ENCODE measurements around the gene EEF1G.
A peak's percentile ranks its signal among the peaks of the same experiment; 100 is the strongest.
"Not testable (repeated sequence)": the region's sequence is repeated elsewhere in the genome, so short reads cannot be mapped to it uniquely, and the experiment has no call there.

EEF1G gene

GRCh38 chr11:62566247-62566646 lies 7.4 kb downstream of the EEF1G start:
- H3K36me3 ChIP-seq, result peaks cover 63% of the 10 kb centered on the region
- no peaks in the 10 kb centered on the region for H3K9me3 ChIP-seq
- no peaks in the 10 kb centered on the region for H3K27me3 ChIP-seq
- H3K4me3 ChIP-seq (ENCODE audit: low read depth, low read length), result no peak overlapping the region
- no peak for DNase-seq
- no peaks in the 10 kb centered on the region for H3K4me1 ChIP-seq
- TF ChIP-seq, protein P1, sequence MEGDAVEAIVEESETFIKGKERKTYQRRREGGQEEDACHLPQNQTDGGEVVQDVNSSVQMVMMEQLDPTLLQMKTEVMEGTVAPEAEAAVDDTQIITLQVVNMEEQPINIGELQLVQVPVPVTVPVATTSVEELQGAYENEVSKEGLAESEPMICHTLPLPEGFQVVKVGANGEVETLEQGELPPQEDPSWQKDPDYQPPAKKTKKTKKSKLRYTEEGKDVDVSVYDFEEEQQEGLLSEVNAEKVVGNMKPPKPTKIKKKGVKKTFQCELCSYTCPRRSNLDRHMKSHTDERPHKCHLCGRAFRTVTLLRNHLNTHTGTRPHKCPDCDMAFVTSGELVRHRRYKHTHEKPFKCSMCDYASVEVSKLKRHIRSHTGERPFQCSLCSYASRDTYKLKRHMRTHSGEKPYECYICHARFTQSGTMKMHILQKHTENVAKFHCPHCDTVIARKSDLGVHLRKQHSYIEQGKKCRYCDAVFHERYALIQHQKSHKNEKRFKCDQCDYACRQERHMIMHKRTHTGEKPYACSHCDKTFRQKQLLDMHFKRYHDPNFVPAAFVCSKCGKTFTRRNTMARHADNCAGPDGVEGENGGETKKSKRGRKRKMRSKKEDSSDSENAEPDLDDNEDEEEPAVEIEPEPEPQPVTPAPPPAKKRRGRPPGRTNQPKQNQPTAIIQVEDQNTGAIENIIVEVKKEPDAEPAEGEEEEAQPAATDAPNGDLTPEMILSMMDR (IDR thresholded peaks at IDR 0.05; ENCODE audit: low read depth, low read length), result no peak

DNA sequence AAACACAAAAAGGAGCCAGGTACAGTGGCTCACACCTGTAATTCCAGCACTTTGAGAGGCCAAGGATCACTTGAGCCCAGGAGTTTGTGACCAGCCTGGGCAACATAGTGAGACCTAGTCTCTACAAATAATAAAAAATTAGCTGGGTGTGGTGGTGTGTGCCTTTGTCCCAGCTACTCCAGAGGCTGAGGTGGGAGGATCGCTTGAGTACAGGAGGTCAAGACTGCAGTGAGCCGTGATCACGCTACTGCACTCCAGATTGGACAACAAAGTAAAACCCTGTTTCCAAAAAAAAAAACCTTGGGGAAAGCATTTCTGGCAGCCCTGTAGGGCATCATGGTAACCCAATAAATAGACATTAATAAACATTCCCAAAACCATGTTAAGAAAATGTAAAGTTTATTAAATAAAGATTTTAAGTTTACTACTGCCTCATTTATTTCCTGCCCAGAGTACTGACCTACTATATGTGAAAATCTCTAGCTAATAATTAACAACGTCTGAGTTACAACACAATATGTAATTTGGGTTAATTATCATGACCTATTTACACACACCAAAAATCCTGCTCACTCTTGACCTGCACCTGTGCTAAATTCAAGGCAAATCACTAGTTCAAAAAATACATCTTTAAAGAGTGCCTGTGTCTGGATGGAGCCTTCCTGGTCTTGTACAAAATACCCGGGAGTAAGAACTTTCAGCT lies 8.4 kb downstream of the EEF1G start:
- Histone ChIP-seq H3K36me3 (peaks cover 61% of the 10 kb centered on the region), H3K27me3 (no peaks in the 10 kb centered on the region), H3K4me3 (ENCODE audit: low read depth, low read length) (no peak overlapping the region), H3K4me1 (peaks cover 4% of the 10 kb centered on the region), H3K9me3 (no peaks in the 10 kb centered on the region)
- TF ChIP-seq, protein P1 (IDR thresholded peaks at IDR 0.05; ENCODE audit: low read depth, low read length), result no peak
- no peak for DNase-seq

- not testable (repeated sequence) for H3K9me3 ChIP-seq; DNase-seq; H3K27me3 ChIP-seq; H3K4me1 ChIP-seq; H3K4me3 ChIP-seq (ENCODE audit: low read depth, low read length)
- peaks cover 61% of the 10 kb centered on the region for H3K36me3 ChIP-seq
Observed at GRCh38 chr11:62561677-62562230, 11.9 kb downstream of the EEF1G start.

DNA sequence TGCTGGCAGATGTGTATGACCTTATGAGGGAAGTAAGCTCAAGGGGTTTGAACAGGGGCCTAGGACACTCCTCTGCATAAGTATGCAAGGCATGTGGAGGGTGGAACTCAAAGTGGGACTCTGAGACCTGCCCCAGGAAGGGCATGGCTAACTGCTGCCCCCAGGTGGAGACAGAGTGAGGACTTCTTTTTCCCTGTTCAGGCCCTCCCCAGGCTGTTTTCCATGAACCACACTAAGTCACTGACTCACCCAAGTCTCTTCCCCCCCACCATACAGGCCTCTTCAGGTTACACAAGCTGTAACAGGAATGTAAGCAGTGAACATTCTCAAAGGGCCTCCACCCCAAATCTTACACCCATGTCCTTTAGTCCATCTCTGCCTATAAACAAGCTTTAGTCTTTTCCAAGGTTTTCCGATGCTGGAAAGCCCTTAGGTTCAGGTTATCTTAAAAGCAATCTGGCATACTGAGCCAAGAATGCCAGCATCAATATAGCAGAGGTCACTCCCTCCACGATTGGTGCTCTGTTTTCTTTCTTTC lies 13.1 kb downstream of the EEF1G start:
- H3K36me3 ChIP-seq, result peaks cover 55% of the 10 kb centered on the region

GRCh38 chr11:62559626-62560025 lies 14.1 kb downstream of the EEF1G start:
- Histone ChIP-seq H3K36me3 (peaks cover 53% of the 10 kb centered on the region), H3K4me1 (peaks cover 18% of the 10 kb centered on the region)
- H3K9me3 ChIP-seq; H3K4me3 ChIP-seq (ENCODE audit: low read depth, low read length); DNase-seq; H3K27me3 ChIP-seq: not testable (repeated sequence)

More for the DNA sequence above, 13.1 kb downstream of the EEF1G start:
- H3K27me3 ChIP-seq, result no peaks in the 10 kb centered on the region
- DNase-seq, result peak; percentile 75
- peaks cover 18% of the 10 kb centered on the region for H3K4me1 ChIP-seq
- H3K4me3 ChIP-seq (ENCODE audit: low read depth, low read length), result no peak overlapping the region
- H3K9me3 ChIP-seq, result no peaks in the 10 kb centered on the region
- TF ChIP-seq, protein P1 (IDR thresholded peaks at IDR 0.05; ENCODE audit: low read depth, low read length), result peak; percentile 71

GRCh38 chr11:62559204-62559603 lies 14.5 kb downstream of the EEF1G start:
- Histone ChIP-seq H3K4me3 (ENCODE audit: low read depth, low read length) (no peak overlapping the region), H3K36me3 (peaks cover 53% of the 10 kb centered on the region), H3K4me1 (peaks cover 18% of the 10 kb centered on the region), H3K27me3 (no peaks in the 10 kb centered on the region), H3K9me3 (no peaks in the 10 kb centered on the region)
- TF ChIP-seq, protein P1 (IDR thresholded peaks at IDR 0.05; ENCODE audit: low read depth, low read length), result no peak
- no peak for DNase-seq

GRCh38 chr11:62558669-62559068 lies 15.0 kb downstream of the EEF1G start:
- no peaks in the 10 kb centered on the region for H3K9me3 ChIP-seq
- no peaks in the 10 kb centered on the region for H3K27me3 ChIP-seq
- no peak for DNase-seq
- H3K36me3 ChIP-seq, result peaks cover 49% of the 10 kb centered on the region
- H3K4me1 ChIP-seq, result peaks cover 18% of the 10 kb centered on the region
- TF ChIP-seq, protein P1 (IDR thresholded peaks at IDR 0.05; ENCODE audit: low read depth, low read length), result no peak
- no peak overlapping the region for H3K4me3 ChIP-seq (ENCODE audit: low read depth, low read length)
